Fibroblast of lung (primary cell): ENCODE data around the gene ZMAT3.

Experiments used
- EZH2 ChIP-seq: IDR thresholded peaks from 2 replicates; pipeline ENCODE4 v1.5.1; 2012; ENCODE audit warnings: low read length, control low read depth, mild to moderate bottlenecking; ENCODE audit errors: missing control alignments
- TF ChIP-seq, protein P1 (sequence below), 2 donors: IDR thresholded peaks in 1 of 2; conservative IDR thresholded peaks in 1 of 2; 1 replicate in 1 of 2; 2 replicates in 1 of 2; pipeline ENCODE4 v1.5.1; 2011 to 2012; ENCODE audit warnings: low read length in 2 of 2, control low read depth in 1 of 2, inconsistent platforms in 1 of 2, low read depth in 1 of 2, mild to moderate bottlenecking in 1 of 2

DNA sequence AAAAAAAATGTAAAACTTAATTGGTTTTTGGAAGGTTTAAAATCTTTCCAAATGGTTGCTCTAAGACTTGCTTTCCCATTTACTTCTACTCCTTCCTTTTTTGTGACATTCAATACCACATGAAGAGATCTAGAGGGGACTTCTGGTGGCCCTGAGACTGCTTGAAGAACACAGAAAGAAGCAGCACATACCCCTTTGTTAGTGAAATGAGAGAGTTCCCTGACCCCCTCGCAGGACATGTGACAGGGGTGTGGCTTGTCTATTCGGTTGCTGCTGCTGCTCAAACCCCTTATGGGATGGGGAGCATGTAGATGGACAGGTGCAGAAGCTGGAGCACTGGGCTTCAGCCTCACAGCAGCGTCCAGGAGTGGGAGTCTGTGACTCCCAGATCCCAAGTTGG is 71.0 kb downstream of the ZMAT3 start:
- TF ChIP-seq, protein P1, sequence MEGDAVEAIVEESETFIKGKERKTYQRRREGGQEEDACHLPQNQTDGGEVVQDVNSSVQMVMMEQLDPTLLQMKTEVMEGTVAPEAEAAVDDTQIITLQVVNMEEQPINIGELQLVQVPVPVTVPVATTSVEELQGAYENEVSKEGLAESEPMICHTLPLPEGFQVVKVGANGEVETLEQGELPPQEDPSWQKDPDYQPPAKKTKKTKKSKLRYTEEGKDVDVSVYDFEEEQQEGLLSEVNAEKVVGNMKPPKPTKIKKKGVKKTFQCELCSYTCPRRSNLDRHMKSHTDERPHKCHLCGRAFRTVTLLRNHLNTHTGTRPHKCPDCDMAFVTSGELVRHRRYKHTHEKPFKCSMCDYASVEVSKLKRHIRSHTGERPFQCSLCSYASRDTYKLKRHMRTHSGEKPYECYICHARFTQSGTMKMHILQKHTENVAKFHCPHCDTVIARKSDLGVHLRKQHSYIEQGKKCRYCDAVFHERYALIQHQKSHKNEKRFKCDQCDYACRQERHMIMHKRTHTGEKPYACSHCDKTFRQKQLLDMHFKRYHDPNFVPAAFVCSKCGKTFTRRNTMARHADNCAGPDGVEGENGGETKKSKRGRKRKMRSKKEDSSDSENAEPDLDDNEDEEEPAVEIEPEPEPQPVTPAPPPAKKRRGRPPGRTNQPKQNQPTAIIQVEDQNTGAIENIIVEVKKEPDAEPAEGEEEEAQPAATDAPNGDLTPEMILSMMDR (conservative IDR thresholded peaks at IDR 0.05 in 1 of 2, IDR thresholded peaks at IDR 0.05 in 1 of 2; ENCODE audit: low read depth in 1 of 2, low read length in 2 of 2), result no peak
- TF ChIP-seq EZH2, result no peak
